Brain microvascular endothelial cell (primary cell): ENCODE measurements around the gene ABCG1.

ENCODE experiments used
- DNase-seq: peaks from one replicate; pipeline ENCODE4 v3.0.0-alpha.2; 2020
- H3K27ac ChIP-seq: fragments of 250-450 bp; sonication (Bioruptor Pico); 2 replicates; pipeline ENCODE4 v1.5.1; 2020; ENCODE audit warnings: mild to moderate bottlenecking, moderate library complexity
- H3K27me3 ChIP-seq: fragments of 250-450 bp; sonication (Bioruptor Pico); replicated peaks from 2 replicates; pipeline ENCODE4 v1.5.1; 2020; ENCODE audit warnings: mild to moderate bottlenecking
- H3K36me3 ChIP-seq: fragments of 250-450 bp; sonication (Bioruptor Pico); replicated peaks from 2 replicates; pipeline ENCODE4 v1.5.1; 2020; ENCODE audit warnings: mild to moderate bottlenecking
- H3K4me3 ChIP-seq: 2 replicates; pipeline ENCODE4 v1.5.1; 2011; ENCODE audit warnings: low read depth, mild to moderate bottlenecking, control low read depth, low read length, moderate library complexity
- CTCF ChIP-seq: IDR thresholded peaks from 2 replicates; pipeline ENCODE4 v1.5.1; 2011; ENCODE audit warnings: low read depth, mild to moderate bottlenecking, moderate library complexity, low read length, control low read depth, inconsistent platforms; ENCODE audit errors: missing control alignments
- in situ Hi-C: cut with HindIII; loops from 2 replicates; pipeline ENCODE4 v1.10.0; 2017; ENCODE audit warnings: low sequenced_read_pairs, low pct_ligation_motif_present

The ABCG1 gene

GRCh38 chr21:42218836-42219605 is at the start of gene ABCG1:
TSS of gene ABCG1 (plus strand) at chr21:42219140. CDS start at chr21:42219263, 123 bp downstream.
- DNase-seq, result no peak
- no peaks in the 10 kb centered on the region for H3K36me3 ChIP-seq
- no peak for TF ChIP-seq CTCF
- H3K27me3 ChIP-seq, result peaks cover 26% of the 10 kb centered on the region
- in situ Hi-C loops, result no loop called here
- H3K27ac ChIP-seq, result no peak within 1 kb of the TSS
- H3K4me3 ChIP-seq, result no peak within 1 kb of the TSS

- TF ChIP-seq CTCF, result no peak
- in situ Hi-C loops, result no loop called here
- Histone ChIP-seq H3K27me3 (no peaks in the 10 kb centered on the region), H3K27ac (no peak overlapping the region), H3K4me3 (no peak overlapping the region), H3K36me3 (no peaks in the 10 kb centered on the region)
- no peak for DNase-seq
Observed at GRCh38 chr21:42169758-42170157, 49.2 kb upstream of the ABCG1 start.

DNA sequence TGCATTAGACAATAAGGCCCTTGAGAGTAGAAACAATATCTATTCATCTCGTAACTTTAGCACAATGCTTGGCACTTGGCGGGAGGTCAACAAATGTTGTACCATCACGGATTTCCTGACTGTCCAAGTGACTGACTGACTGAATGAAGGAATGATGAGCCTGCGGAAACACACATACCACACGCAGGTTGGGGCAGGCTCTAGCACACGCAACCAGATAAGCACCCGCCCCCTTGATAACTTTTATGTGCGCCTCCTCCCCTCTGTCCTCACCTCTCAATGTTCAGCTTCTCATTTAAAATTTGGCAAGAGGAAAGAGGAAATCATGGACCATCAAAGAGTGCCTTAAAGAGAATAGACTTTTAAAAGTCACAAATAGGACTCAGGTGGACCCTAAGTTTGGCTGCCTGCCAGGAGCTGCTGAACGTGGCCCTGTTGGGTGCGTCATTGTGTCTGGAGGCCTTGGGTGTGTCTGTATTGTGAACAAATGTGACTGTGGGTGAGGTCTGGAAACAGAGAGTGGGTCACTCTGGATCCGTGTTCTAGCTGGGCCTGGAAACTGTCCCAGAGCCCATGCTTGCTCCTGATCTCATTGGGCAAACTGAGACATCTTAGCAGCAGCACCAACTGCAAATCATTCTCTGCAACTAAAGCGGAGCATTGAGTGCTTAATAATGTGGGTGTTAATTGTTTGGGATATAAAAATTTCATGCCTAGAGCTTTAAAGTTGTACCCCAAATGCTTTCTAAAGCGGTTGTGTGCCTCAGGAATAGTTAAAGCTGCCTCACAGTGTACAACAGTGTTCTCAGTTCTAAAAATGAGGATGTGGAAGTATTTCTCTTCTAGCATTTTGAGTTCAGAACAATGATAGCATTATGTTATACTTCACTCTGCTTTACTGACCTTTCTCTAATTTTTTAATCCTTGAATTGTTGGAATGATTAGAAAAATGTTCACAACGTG is 47.6 kb upstream of the ABCG1 start:
- DNase-seq, result no peak
- Histone ChIP-seq H3K27me3 (no peaks in the 10 kb centered on the region), H3K4me3 (no peak overlapping the region), H3K27ac (no peak overlapping the region), H3K36me3 (no peaks in the 10 kb centered on the region)
- TF ChIP-seq CTCF, result no peak
- in situ Hi-C loops, result no loop called here

GRCh38 chr21:42172596-42173483 is 46.1 kb upstream of the ABCG1 start:
- Histone ChIP-seq H3K27me3 (no peaks in the 10 kb centered on the region), H3K4me3 (no peak overlapping the region), H3K36me3 (no peaks in the 10 kb centered on the region), H3K27ac (no peak overlapping the region)
- in situ Hi-C loops, result no loop called here
- no peak for TF ChIP-seq CTCF
- DNase-seq, result no peak

DNA sequence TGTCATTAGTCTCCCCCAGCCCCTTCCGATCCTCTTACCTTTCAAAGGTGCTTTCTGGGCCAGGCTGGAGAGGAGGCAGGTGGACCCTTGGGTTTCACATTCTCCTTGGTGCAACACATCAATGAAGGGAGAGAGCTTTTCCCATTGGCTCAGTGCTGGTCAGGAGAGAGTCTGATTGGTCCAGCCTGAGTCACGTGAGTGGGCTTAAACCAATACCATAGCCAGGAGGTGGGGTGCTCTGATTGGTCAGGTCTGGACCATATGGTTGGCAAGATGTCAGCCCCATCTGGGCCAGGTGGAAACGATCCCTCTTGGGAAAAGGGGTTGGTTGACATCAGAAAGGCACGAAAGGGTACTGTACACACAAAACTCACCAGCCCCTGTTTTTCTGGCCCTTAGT is 44.8 kb upstream of the ABCG1 start:
- H3K4me3 ChIP-seq, result no peak overlapping the region
- in situ Hi-C loops, result no loop called here
- H3K27ac ChIP-seq, result no peak overlapping the region
- no peaks in the 10 kb centered on the region for H3K27me3 ChIP-seq
- no peak for TF ChIP-seq CTCF
- no peaks in the 10 kb centered on the region for H3K36me3 ChIP-seq
- DNase-seq, result no peak
